Cardiac fibroblast (primary cell): Measurements from ENCODE around the gene CNGB1.
A peak's percentile ranks its signal among the peaks of the same experiment; 100 is the strongest.
"Not testable (repeated sequence)": the region's sequence is repeated elsewhere in the genome, so short reads cannot be mapped to it uniquely, and the experiment has no call there.

Source experiments
- DNase-seq, 2 donors: peaks; one replicate each; pipeline versions ENCODE4 v3.0.0 to v3.0.0-alpha.2; 2010; ENCODE audit warnings: low read depth in 2 of 2
- H3K4me3 ChIP-seq, 2 donors: replicated peaks in 1 of 2; 1 replicate in 1 of 2; 2 replicates in 1 of 2; pipeline ENCODE4 v1.5.1; 2011; ENCODE audit warnings: low read depth in 2 of 2, low read length in 2 of 2, mild to moderate bottlenecking in 2 of 2, moderate library complexity in 1 of 2
- CTCF ChIP-seq: IDR thresholded peaks from one replicate; pipeline ENCODE4 v1.5.1; 2011; ENCODE audit warnings: low read depth, mild to moderate bottlenecking, low read length, inconsistent platforms

The CNGB1 gene

GRCh38 chr16:58011652-58012051 lies 40.7 kb upstream of the CNGB1 start:
- peak; percentile 47 to 59 for DNase-seq

GRCh38 chr16:58010886-58011285 lies 40.0 kb upstream of the CNGB1 start:
- no peak for TF ChIP-seq CTCF
- H3K4me3 ChIP-seq = no peak overlapping the region
- DNase-seq = no peak

More at GRCh38 chr16:58011652-58012051, 40.7 kb upstream of the CNGB1 start:
- H3K4me3 ChIP-seq = no peak overlapping the region
- TF ChIP-seq CTCF = no peak

- DNase-seq = no peak
- H3K4me3 ChIP-seq = no peak overlapping the region
- no peak for TF ChIP-seq CTCF
Observed at GRCh38 chr16:58009856-58010416, 39.0 kb upstream of the CNGB1 start.

- H3K4me3 ChIP-seq = not testable (repeated sequence)
- DNase-seq = peak in 1 of 2 donors; percentile 53
Observed at GRCh38 chr16:58004736-58005135, 33.8 kb upstream of the CNGB1 start.

GRCh38 chr16:58002936-58003335 lies 32.0 kb upstream of the CNGB1 start:
- no peak overlapping the region for H3K4me3 ChIP-seq
- no peak for TF ChIP-seq CTCF
- no peak for DNase-seq

- no peak overlapping the region for H3K4me3 ChIP-seq
- TF ChIP-seq CTCF = no peak
- DNase-seq = no peak
Observed at GRCh38 chr16:58002416-58002800, 31.5 kb upstream of the CNGB1 start.

GRCh38 chr16:58001781-58002415 lies 31.0 kb upstream of the CNGB1 start:
- TF ChIP-seq CTCF = no peak
- no peak for DNase-seq
- peak overlapping the region; percentile 78 to 89 for H3K4me3 ChIP-seq
